AG08396 (cell line): ENCODE measurements around the gene USP47.

ENCODE experiments used
- DNase-seq: peaks from one replicate; pipeline ENCODE4 v3.0.0; 2012; ENCODE audit warnings: low spot score, mixed read lengths

USP47 gene

GRCh38 chr11:11942668-11943067 lies 100.9 kb downstream of the USP47 start:
- DNase-seq, result no peak

GRCh38 chr11:11944444-11944843 lies 102.7 kb downstream of the USP47 start:
- DNase-seq, result no peak

GRCh38 chr11:11946180-11946579 lies 104.4 kb downstream of the USP47 start:
- DNase-seq, result peak; percentile 31

- DNase-seq, result no peak
Measured at GRCh38 chr11:11946878-11947277, 105.1 kb downstream of the USP47 start.

GRCh38 chr11:11947825-11948224 lies 106.1 kb downstream of the USP47 start:
- DNase-seq, result no peak

- DNase-seq, result no peak
Measured at GRCh38 chr11:11948242-11948947, 106.6 kb downstream of the USP47 start.

- no peak for DNase-seq
Measured at GRCh38 chr11:11949482-11949881, 107.7 kb downstream of the USP47 start.

- no peak for DNase-seq
Measured at GRCh38 chr11:11952036-11952435, 110.3 kb downstream of the USP47 start.

GRCh38 chr11:11956006-11956405 lies 114.2 kb downstream of the USP47 start:
- no peak for DNase-seq

GRCh38 chr11:11958403-11959231 lies 116.8 kb downstream of the USP47 start:
- no peak for DNase-seq

GRCh38 chr11:11959601-11960000 lies 117.8 kb downstream of the USP47 start:
- no peak for DNase-seq

GRCh38 chr11:11960687-11961086 lies 118.9 kb downstream of the USP47 start:
- no peak for DNase-seq

- DNase-seq, result no peak
Measured at GRCh38 chr11:11961399-11962028, 119.7 kb downstream of the USP47 start.

- DNase-seq, result no peak
Measured at GRCh38 chr11:11963067-11963466, 121.3 kb downstream of the USP47 start.

GRCh38 chr11:11963842-11964773 lies 122.3 kb downstream of the USP47 start:
- DNase-seq, result no peak

GRCh38 chr11:11964774-11965150 lies 123.0 kb downstream of the USP47 start:
- DNase-seq, result no peak

- DNase-seq, result no peak
Measured at GRCh38 chr11:11965192-11965591, 123.4 kb downstream of the USP47 start.

- no peak for DNase-seq
Measured at GRCh38 chr11:11965656-11966353, 124.0 kb downstream of the USP47 start.

GRCh38 chr11:11966354-11966741 lies 124.6 kb downstream of the USP47 start:
- DNase-seq, result no peak

- DNase-seq, result peak; percentile 71
Measured at GRCh38 chr11:11966826-11967668, 125.3 kb downstream of the USP47 start.
